Left lobe of liver (tissue), 2 donors: ENCODE results near the gene HTR4. TPM values are rescaled to one million over a fixed set of nuclear protein-coding genes. Genes with fewer than 3 reads are reported as not detected.
A peak's percentile ranks its signal among the peaks of the same experiment; 100 is the strongest.

Experiments used
- ATAC-seq: fragments of 200-7000 bp; cut with Tn5 transposase; one replicate; pipeline ENCODE4 v1.9.1; 2020; ENCODE audit warnings: mild to moderate bottlenecking, moderate library complexity
- DNase-seq: peaks from one replicate; pipeline ENCODE4 v3.0.0-alpha.2; 2020; ENCODE audit warnings: low spot score
- total RNA-seq: library from RNA; stranded (reverse); gene quantifications from one replicate; pipeline ENCODE4 v1.2.1, GENCODE V29; 2021
- donor health status: DM: no; HTN: no; CAD: no; lungs with moderate emphysema.
- donor health status: DM: no; HTN: yes; CAD: no.

The HTR4 gene
- total RNA-seq, 1 donor from 2014 or later = not detected

DNA sequence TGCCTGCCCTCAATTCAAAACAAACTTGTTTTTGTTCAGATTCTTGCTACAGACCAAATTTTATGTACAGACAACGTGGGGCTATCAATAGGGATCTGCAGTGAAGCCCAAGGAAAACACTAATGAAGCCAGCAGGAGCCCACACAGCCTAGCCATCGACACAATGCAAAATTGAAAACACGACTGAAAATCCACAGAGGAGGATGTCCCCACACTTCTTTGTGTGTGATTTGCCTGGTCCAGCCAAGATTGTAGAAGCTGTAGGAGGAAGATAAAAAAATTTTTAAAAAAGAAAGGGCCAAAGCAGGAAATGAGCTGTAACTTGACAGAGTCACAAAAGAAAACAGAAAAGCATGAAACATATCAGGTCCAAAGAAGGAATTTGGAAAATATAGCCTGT is 34.8 kb downstream of the HTR4 start:
- no peak for DNase-seq
- no peak for ATAC-seq

DNA sequence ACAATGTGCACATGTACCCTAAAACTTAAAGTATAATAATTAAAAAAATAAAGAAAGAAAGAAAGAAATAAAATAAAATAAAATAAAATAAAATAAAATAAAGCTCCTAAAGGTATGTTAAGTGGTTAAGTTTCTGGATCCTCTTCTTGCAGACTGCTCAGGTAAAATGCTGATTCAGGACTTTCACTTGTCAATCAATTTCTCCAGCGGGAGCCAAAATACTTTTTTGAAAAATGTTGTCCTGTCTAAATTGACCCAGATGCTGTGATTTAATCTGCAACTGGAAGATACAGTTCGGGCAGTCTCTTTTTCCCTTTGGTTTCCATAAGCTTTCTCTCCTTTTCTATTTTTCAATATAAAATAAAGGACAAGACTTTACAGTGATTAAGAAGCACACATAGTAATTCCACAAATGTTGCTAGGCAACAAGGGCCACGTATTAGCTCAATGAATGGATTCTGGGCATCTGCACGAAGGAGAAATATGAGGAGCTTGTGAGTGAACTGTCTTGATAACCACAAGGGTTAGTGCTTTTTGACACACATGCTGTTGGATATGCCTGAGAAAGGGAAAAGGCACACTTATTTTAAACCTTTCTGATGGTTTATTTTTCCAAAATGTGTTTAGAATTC is 38.6 kb downstream of the HTR4 start:
- ATAC-seq (no peak), DNase-seq (no peak)

DNA sequence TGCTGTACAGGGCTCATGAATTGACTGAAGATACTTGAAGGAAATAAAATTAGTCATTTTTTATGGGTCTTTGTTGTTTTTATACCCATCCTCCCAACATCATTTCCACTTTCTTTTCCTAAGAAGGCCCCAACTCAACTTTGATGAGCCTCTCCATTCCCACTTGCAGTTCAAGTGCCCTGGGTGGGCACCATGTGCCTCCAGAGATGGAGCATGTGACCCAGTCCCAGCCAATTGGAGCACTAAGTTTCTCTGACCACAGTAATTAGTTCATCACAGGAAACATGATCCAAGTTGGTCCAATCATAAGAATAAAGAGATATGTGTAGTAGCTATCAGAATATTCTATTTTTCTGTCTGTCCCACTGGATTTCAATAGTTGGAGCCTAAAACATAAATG is 46.9 kb downstream of the HTR4 start:
- DNase-seq (no peak), ATAC-seq (no peak)

- ATAC-seq = no peak
- no peak for DNase-seq
Observed at GRCh38 chr5:148606296-148606695, 48.0 kb downstream of the HTR4 start.

DNA sequence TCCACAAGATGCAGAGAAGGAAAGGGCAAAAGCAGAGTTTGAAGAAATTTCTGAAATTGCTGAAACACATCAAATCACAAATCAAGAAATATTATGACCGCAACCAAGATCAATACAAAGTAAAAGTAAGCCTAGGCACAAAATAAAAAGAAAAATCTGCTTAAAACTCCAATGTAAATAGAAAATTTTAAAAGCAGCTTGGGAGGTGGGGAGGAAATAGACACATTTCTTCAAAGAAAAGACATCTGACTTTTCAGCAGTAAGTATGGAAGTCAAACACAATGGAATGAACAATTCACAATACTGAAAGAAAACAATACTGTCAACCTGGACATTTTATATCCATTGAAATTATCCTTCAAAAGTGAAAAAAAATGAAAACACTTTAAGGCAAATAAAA is 55.1 kb downstream of the HTR4 start:
- no peak for ATAC-seq
- DNase-seq = no peak

- DNase-seq (no peak), ATAC-seq (no peak)
Observed at GRCh38 chr5:148595697-148596096, 58.6 kb downstream of the HTR4 start.

DNA sequence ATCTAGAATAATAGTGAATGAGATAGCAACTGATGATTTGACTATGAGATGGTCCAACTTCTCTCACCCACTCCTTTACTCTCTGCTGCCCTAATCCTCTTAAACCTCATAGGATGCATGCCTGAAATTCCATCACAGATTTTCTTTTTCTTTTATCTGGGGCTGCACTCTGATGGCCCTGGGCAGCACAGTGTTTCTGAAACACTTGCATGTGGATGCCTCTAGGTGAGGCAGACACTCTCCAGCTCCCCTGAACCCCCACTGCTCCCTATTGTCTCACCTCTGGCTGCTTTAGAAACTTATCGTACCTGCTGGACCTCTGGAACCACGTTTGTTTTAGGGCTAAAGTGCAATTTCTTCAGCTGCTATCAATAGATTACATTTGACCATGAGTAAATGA is 67.5 kb downstream of the HTR4 start:
- DNase-seq = no peak
- no peak for ATAC-seq

DNA sequence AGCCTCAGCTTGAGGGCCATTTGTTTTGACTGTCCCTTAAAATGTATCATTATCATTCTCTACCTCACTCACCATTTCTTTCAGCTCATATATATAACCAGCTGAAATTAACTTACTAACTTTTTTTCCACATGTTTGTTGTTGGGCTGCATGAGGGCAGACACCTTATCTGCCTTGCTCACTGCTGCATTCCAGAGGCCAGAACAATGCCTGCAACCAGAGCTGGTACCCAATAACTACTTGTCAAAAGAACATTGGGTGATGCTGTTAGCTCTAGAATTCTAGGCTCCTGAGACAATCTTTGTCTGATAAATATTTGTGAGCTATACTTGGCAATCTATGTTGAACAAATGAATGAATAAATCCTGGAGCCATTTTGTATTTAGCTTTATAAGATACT is 68.3 kb downstream of the HTR4 start:
- DNase-seq = no peak
- no peak for ATAC-seq

DNA sequence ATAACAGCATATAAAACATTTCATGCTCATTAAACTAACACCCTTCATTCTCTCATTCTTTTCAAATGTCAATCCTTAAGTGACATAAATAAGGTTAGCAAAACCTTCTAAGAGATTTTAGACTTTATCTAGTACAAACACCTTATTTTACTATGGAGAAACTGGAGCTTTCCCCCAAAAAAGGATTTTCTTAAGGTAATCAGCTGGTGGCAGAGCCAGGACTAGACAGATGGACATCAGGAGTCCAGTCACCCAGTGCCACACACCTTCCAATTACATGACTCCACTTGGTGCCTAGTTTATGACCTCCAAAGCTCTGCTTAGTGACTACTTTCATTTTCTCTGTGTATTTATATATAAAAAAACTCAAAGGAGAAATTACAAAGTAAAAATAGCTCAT is 70.2 kb downstream of the HTR4 start:
- ATAC-seq (no peak), DNase-seq (no peak)

DNA sequence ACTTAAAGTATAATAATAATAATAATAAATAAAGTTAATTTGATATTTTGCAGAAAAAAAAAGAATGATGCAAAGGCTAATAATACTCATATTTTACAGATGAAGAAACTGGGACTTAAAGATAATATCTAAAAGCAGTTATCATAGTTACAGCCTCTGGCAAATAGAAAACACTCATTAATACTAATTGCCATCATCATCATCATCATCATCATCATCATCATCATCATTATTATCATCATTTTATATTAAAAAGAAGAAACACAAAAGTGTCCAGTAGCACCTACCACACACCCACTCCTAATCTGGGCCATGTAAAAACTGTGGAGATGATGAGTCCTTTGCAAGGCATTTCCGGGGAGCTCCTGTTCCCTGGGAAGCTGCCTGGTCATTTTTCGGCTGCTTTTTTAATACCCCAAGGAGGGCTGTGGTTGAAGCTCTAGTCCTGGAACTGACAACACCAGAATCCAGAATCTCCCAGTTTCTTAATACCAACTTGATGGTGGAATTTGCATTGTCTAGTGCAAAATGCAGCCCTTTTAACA is 70.8 kb downstream of the HTR4 start:
- no peak for DNase-seq
- no peak for ATAC-seq

DNA sequence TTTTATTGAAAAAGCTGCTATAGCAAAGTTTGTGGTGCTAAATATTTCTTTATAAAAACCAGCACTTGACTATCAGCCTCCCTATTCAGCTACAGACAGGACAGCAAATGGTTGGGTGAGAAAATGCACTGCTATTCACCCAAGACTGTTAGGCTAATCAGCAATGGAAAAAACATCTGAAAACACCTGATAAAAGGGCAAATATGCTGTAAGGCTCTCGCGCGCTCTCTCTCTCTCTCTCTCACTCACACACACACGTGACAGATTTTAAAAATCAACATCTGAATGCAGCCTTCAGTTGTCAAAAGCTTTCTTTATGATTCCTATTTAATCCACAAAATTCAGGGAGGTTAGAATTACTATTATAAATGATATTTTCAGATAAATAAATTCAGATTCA is 80.2 kb downstream of the HTR4 start:
- no peak for DNase-seq
- ATAC-seq = no peak

DNA sequence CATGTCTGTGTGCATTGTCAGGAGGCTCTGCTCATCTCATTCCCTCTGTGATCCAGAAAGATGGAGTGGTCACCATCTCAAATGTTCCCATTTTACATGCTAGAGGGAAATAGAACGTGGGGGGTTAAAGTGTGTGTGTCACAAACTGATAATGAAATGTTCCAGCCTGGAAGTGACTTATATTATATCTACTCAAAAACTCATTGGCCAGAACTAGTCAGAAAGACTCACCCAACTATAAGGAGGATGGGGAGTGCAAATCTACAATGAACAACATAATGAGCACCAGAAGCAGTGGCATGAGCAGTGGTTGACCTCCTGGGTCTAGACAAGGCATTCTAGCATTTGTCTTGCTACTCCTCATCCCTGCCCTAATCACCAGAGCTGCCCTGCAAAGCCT is 81.0 kb downstream of the HTR4 start:
- ATAC-seq (no peak), DNase-seq (no peak)

DNA sequence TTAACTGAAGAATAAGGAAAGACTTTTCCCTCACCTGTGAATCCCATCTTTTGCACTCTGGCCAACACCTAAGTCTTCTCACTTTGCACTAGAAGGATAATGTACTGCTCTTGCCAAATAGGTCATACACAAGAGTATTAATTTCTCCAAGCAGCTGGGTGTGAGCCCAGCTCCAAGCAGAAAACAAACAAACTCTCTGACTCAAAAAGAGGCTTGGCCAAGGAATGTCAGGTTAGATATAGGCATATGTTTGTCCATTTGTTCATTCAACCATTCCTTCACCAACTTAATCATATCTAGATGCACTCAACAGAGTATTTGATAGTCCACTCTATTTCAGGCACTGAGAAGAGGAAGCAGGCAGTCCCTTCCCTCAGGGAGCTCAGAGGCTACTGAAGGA is 84.4 kb downstream of the HTR4 start:
- ATAC-seq = no peak

DNA sequence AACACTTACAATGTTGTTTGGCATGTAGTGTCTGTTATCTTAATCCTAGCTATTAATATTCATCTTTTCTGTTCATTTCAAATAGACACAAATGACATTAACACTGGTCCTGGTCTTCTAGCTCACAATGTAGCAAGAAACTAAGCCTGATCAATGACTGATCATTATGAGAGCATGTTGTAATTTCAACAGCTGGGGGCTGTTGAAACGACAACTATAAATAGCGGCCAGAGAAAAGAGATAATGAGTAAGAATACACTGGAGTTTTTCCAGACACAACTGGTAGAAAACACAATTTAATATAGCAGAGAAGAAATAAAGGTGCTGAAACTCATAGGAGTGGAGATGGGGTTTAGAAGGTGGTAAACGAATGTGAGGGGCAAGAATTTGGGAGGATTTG is 89.2 kb downstream of the HTR4 start:
- ATAC-seq (no peak), DNase-seq (no peak)

More for the DNA sequence above, 84.4 kb downstream of the HTR4 start:
- no peak for DNase-seq

- DNase-seq (no peak), ATAC-seq (no peak)
Observed at GRCh38 chr5:148563021-148563420, 91.3 kb downstream of the HTR4 start.

DNA sequence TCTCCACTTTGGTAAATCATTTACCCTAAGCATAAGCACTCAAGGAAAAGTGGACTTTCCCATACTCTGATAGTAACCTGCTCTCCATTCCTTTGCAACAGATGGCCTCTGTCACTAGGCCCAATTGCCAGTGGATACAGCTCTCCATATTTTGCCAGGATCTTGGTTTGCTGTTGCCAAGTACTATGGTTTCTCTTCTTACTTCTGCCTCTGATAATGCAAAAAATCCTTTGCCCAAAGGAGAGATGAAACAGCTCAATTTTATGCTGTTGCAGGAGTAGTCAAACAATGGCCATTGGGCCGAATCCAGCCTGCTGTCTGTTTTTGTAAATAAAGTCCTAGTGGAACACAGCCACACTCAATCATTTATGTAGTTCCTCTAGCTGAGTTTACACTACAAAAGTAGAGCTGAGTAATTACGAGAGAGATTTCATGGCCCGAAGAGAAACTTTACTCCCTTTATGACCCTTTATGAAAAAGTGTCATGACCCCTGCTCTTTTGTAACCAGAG is 92.5 kb downstream of the HTR4 start:
- ATAC-seq = peak; percentile 84
- no peak for DNase-seq

DNA sequence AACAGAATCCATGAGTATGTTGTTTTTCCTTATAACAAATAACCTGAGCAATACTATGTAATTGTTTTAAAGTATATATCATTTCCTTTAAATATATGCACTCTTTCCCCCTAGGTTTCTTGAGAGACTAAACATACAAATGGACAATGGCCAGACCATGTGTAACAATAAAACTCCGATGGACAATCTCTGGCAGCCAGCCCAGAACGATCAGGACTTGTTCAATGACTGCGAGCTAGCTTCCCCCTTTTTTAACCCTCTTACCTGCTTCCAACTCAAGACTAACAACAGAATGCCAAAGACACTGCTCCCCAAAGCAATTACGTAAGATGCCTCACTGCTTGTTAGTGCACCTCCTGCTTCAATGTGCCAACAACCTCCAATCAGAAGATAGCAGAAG is 94.9 kb downstream of the HTR4 start:
- ATAC-seq (no peak), DNase-seq (no peak)

- ATAC-seq (peak; percentile 86), DNase-seq (no peak)
Observed at GRCh38 chr5:148558892-148559291, 95.4 kb downstream of the HTR4 start.

- no peak for DNase-seq
- no peak for ATAC-seq
Observed at GRCh38 chr5:148556835-148557234, 97.5 kb downstream of the HTR4 start.

DNA sequence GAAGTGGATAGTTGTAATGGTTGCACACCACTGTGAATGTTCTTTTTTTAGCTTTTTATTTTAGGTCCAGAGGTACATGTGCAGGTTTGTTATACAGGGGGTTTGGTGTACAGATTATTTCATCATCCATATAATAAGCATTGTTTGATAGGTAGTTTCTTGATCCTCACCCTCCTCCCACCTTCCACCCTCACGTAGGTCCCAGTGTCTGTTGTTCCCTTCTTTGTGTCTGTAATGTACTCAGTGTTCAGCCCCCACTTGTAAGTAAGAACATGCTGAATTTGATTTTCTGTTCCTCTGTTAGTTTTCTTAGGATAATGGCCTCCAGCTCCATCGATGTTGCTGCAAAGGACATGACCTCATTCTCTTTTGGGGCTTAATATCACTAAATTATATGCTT is 99.7 kb downstream of the HTR4 start:
- ATAC-seq (no peak), DNase-seq (no peak)

DNA sequence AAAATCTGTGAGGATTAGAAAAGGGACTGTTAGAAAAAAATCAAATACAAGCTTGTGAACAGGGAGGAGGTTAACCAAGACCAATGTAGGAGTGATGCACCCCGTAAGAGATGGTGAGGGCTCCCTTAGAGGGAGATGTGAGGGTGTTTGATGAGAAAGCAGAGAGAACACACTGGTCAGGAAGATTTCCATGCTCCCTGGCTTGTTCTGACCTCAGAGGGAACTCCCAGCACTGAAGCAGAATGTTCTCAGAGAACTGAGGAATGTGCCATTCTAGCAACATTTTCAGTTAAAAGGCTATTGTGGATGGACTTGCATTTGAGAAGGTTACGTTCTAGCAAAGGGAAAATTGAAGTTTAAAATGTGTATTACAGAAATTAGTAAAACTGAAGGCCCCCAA is 110.6 kb downstream of the HTR4 start:
- ATAC-seq = no peak
- DNase-seq = no peak

GRCh38 chr5:148542812-148543211 is 111.5 kb downstream of the HTR4 start:
- DNase-seq (no peak), ATAC-seq (no peak)
